Stimulated activated CD8-positive, alpha-beta memory T cell treated with anti-CD3 and anti-CD28 coated beads, Interleukin-4, amount 100 ng/mL, for 24 hours (primary cell): ENCODE results near the gene RCBTB2.
"Not testable (repeated sequence)": the region's sequence is repeated elsewhere in the genome, so short reads cannot be mapped to it uniquely, and the experiment has no call there.

Experiments used
- DNase-seq: peaks from one replicate; pipeline ENCODE4 v3.0.0-alpha.2; 2020; ENCODE audit warnings: low read depth

The RCBTB2 gene

GRCh38 chr13:48494874-48495273 is 38.0 kb downstream of the RCBTB2 start:
- no peak for DNase-seq

GRCh38 chr13:48493851-48494250 is 39.0 kb downstream of the RCBTB2 start:
- DNase-seq: no peak

GRCh38 chr13:48493066-48493765 is 39.7 kb downstream of the RCBTB2 start:
- no peak for DNase-seq

- DNase-seq: peak; percentile 45
Observed at GRCh38 chr13:48492470-48493065, 40.3 kb downstream of the RCBTB2 start.

GRCh38 chr13:48492096-48492440 is 40.8 kb downstream of the RCBTB2 start:
- DNase-seq: no peak

GRCh38 chr13:48491423-48492095 is 41.3 kb downstream of the RCBTB2 start:
- no peak for DNase-seq

GRCh38 chr13:48490241-48490640 is 42.6 kb downstream of the RCBTB2 start:
- DNase-seq: no peak

- DNase-seq: no peak
Observed at GRCh38 chr13:48489666-48490065, 43.2 kb downstream of the RCBTB2 start.

- DNase-seq: no peak
Observed at GRCh38 chr13:48488995-48489394, 43.9 kb downstream of the RCBTB2 start.

- DNase-seq: no peak
Observed at GRCh38 chr13:48487968-48488367, 44.9 kb downstream of the RCBTB2 start.

GRCh38 chr13:48486836-48487235 is 46.0 kb downstream of the RCBTB2 start:
- DNase-seq: no peak

GRCh38 chr13:48486362-48486761 is 46.5 kb downstream of the RCBTB2 start:
- no peak for DNase-seq

GRCh38 chr13:48485432-48485831 is 47.4 kb downstream of the RCBTB2 start:
- no peak for DNase-seq

GRCh38 chr13:48483575-48483974 is 49.3 kb downstream of the RCBTB2 start:
- no peak for DNase-seq

GRCh38 chr13:48478391-48478790 is 54.5 kb downstream of the RCBTB2 start:
- no peak for DNase-seq

- no peak for DNase-seq
Observed at GRCh38 chr13:48477191-48477855, 55.6 kb downstream of the RCBTB2 start.

- no peak for DNase-seq
Observed at GRCh38 chr13:48476686-48477085, 56.2 kb downstream of the RCBTB2 start.

GRCh38 chr13:48476215-48476614 is 56.7 kb downstream of the RCBTB2 start:
- no peak for DNase-seq

GRCh38 chr13:48475230-48475629 is 57.6 kb downstream of the RCBTB2 start:
- DNase-seq: no peak

- DNase-seq: no peak
Observed at GRCh38 chr13:48457578-48458242, 75.2 kb downstream of the RCBTB2 start.

GRCh38 chr13:48456546-48456945 is 76.3 kb downstream of the RCBTB2 start:
- DNase-seq: no peak

- not testable (repeated sequence) for DNase-seq
Observed at GRCh38 chr13:48451196-48451595, 81.7 kb downstream of the RCBTB2 start.
